GM12878 (cell line): ENCODE data around the gene MED31. TPM values are rescaled to one million over a fixed set of nuclear protein-coding genes. Genes with fewer than 3 reads are reported as not detected.

Experiments used
- ATAC-seq: fragments of 200-7000 bp; cut with Tn5 transposase; 3 replicates; pipeline ENCODE4 v1.9.1; 2020; ENCODE audit warnings: mild to moderate bottlenecking, moderate library complexity
- BruUV-seq: library from RNA; stranded (reverse); fragments of 400-500 nt; replicated peaks from 2 replicates; lab custom pipeline; 2021; lab: Mats Ljungman, UMichigan
- CTCF ChIA-PET: fragments of 300-600 bp; sonication (Branson Sonifier 250); formaldehyde crosslinking; extraction: SDS; loops from one replicate; lab custom pipeline; 2021; ENCODE audit warnings: inconsistent platforms; lab: Yijun Ruan, JAX
- POLR2A ChIA-PET: fragments of 350-600 bp; formaldehyde crosslinking; extraction: SDS; loops from one replicate; lab custom pipeline; 2021; ENCODE audit warnings: inconsistent platforms; lab: Charles Lee
- RAD21 ChIA-PET: fragments of 300-600 bp; sonication (Branson Sonifier 250); formaldehyde crosslinking; loops from one replicate; lab custom pipeline; 2023; ENCODE audit warnings: antibody characterized with exemption; ENCODE audit not compliant: unreplicated experiment; lab: Charles Lee
- SMC1A ChIA-PET: fragments of 300-600 bp; sonication (Branson Sonifier 250); formaldehyde crosslinking; loops from one replicate; lab custom pipeline; 2023; ENCODE audit not compliant: unreplicated experiment, uncharacterized antibody; lab: Charles Lee
- DNase-seq: peaks from one replicate; pipeline ENCODE4 v3.0.0-alpha.2; 2011; ENCODE audit warnings: low read depth, low spot score
- FAIRE-seq: peaks from 3 replicates; lab custom pipeline; 2011; peaks lifted over from hg19 to GRCh38; lab: Jason Lieb, UNC
- H2AFZ ChIP-seq: 2 replicates; pipeline ENCODE4 v1.6.0; 2011; ENCODE audit warnings: low read depth, low read length, control low read depth; ENCODE audit not compliant: control insufficient read depth
- H3K27ac ChIP-seq: 2 replicates; pipeline ENCODE4 v1.5.1; 2011; ENCODE audit warnings: control low read depth; ENCODE audit not compliant: control insufficient read depth, insufficient read depth
- H3K27me3 ChIP-seq, 2 experiments: replicated peaks in 1 of 2; 2 replicates each; pipeline versions ENCODE4 v1.6.0 to v1.6.1; 2011; ENCODE audit warnings: low read length in 1 of 2; ENCODE audit not compliant: control insufficient read depth in 2 of 2, insufficient read depth in 2 of 2
- H3K36me3 ChIP-seq, 2 experiments: 2 replicates each; pipeline ENCODE4 v1.5.1; 2011; ENCODE audit warnings: low read length in 1 of 2; ENCODE audit not compliant: control insufficient read depth in 2 of 2, insufficient read depth in 2 of 2
- H3K4me1 ChIP-seq: 2 replicates; pipeline ENCODE4 v1.6.1; 2011; ENCODE audit warnings: mild to moderate bottlenecking, low read length, moderate library complexity, mixed read lengths; ENCODE audit not compliant: control insufficient read depth, insufficient read depth
- H3K4me2 ChIP-seq: 2 replicates; pipeline ENCODE4 v1.6.0; 2011; ENCODE audit warnings: control low read depth; ENCODE audit not compliant: control insufficient read depth, insufficient read depth
- H3K4me3 ChIP-seq: fragments of 200-600 bp; sonication (generic); 2 replicates; pipeline ENCODE4 v1.5.1; 2016
- H3K79me2 ChIP-seq: 2 replicates; pipeline ENCODE4 v1.6.0; 2011; ENCODE audit warnings: low read length; ENCODE audit not compliant: control insufficient read depth, insufficient read depth
- H3K9ac ChIP-seq: 2 replicates; pipeline ENCODE4 v1.8.0; 2011; ENCODE audit warnings: low read length, control low read depth, mixed read lengths; ENCODE audit not compliant: control insufficient read depth, insufficient read depth
- H3K9me3 ChIP-seq: replicated peaks from 3 replicates; pipeline ENCODE4 v1.5.1; 2011; ENCODE audit warnings: mild to moderate bottlenecking, low read length; ENCODE audit not compliant: control insufficient read depth, insufficient read depth
- H4K20me1 ChIP-seq: 2 replicates; pipeline ENCODE4 v1.6.0; 2011; ENCODE audit not compliant: control insufficient read depth, insufficient read depth
- ASH2L ChIP-seq: fragments of 300-600, 200-600 bp; sonication (generic); IDR thresholded peaks from 2 replicates; pipeline ENCODE4 v1.6.1; 2017; ENCODE audit warnings: low read depth, mild to moderate bottlenecking, borderline replicate concordance
- ATF3 ChIP-seq: IDR thresholded peaks from 2 replicates; pipeline ENCODE4 v1.6.1; 2011; ENCODE audit warnings: low read depth, mild to moderate bottlenecking, low read length, moderate library complexity, borderline replicate concordance; ENCODE audit errors: extremely low read depth
- IRF4 ChIP-seq: IDR thresholded peaks from 2 replicates; pipeline ENCODE4 v1.6.1; 2011; ENCODE audit warnings: low read depth, low read length
- MXI1 ChIP-seq: fragments of 150-350 bp; IDR thresholded peaks from 2 replicates; pipeline ENCODE4 v1.6.1; 2011; ENCODE audit warnings: low read depth, mild to moderate bottlenecking, inconsistent platforms, low read length, improper control_type of control experiment
- NFIC ChIP-seq: IDR thresholded peaks from 2 replicates; pipeline ENCODE4 v1.6.1; 2012; ENCODE audit warnings: low read depth, mild to moderate bottlenecking, inconsistent platforms, low read length, moderate library complexity
- NFYB ChIP-seq: IDR thresholded peaks from 2 replicates; pipeline ENCODE4 v1.6.1; 2011; ENCODE audit warnings: low read depth, mild to moderate bottlenecking, low read length, improper control_type of control experiment, moderate library complexity; ENCODE audit not compliant: insufficient read depth
- RB1 ChIP-seq: fragments of 450-650 bp; formaldehyde crosslinking; IDR thresholded peaks from 2 replicates; pipeline ENCODE4 v1.6.1; 2017; ENCODE audit warnings: mild to moderate bottlenecking, borderline replicate concordance
- SIX5 ChIP-seq: IDR thresholded peaks from 2 replicates; pipeline ENCODE4 v1.6.1; 2011; ENCODE audit warnings: mild to moderate bottlenecking, low read depth, low read length, moderate library complexity; ENCODE audit not compliant: severe bottlenecking
- SREBF1 ChIP-seq: IDR thresholded peaks from 2 replicates; pipeline ENCODE4 v1.6.1; 2012; ENCODE audit warnings: mild to moderate bottlenecking, low read length
- STAT3 ChIP-seq: IDR thresholded peaks from 2 replicates; pipeline ENCODE4 v1.6.1; 2011; ENCODE audit warnings: low read depth, low read length, improper control_type of control experiment
- ZSCAN29 ChIP-seq: fragments of 450-650 bp; IDR thresholded peaks from 2 replicates; pipeline ENCODE4 v1.6.1; 2017; ENCODE audit warnings: mild to moderate bottlenecking, moderate library complexity
- WGBS: methylation state at CpG from one replicate; pipeline ENCODE4 v1.1.6; 2016; ENCODE audit warnings: low lambda C conversion rate; ENCODE audit not compliant: insufficient replicate concordance, insufficient coverage; ENCODE audit errors: missing lambda C conversion rate; 5-methylcytosine and 5-hydroxymethylcytosine counted together
- in situ Hi-C: fragments of 300-500 bp; cut with MboI; formaldehyde crosslinking; loops from 9 replicates; pipeline ENCODE4 v1.14.3; 2018; ENCODE audit warnings: mixed read lengths
- intact Hi-C: fragments of 100-400 bp; cut with micrococcal nuclease; formaldehyde crosslinking; loops from one replicate; pipeline ENCODE4 v1.14.2; 2022; ENCODE audit not compliant: unreplicated experiment
- polyA plus RNA-seq, 11 experiments: library from polyadenylated mRNA; depleted of rRNA in 4 of 11; unstranded in 6 of 11; stranded (reverse) in 5 of 11; fragments of >200 nt; fragmentation: Nextera tagmentation in 4 of 11; fragmentation: Illumina TruSeq in 1 of 11; extraction: Ambion mirVana in 4 of 11; extraction: Trizol in 1 of 11; gene quantifications; 1 replicate in 1 of 11; 2 replicates in 10 of 11; pipeline versions ENCODE4 v1.2.1 to v1.2.3, GENCODE V29; 2011 to 2016; ENCODE audit warnings: inconsistent platforms in 2 of 11, missing spikeins in 2 of 11, low read depth in 1 of 11
- total RNA-seq, 4 experiments: library from RNA; depleted of rRNA in 3 of 4; stranded (reverse); fragments of >200 nt in 3 of 4; fragmentation: Illumina TruSeq in 1 of 4; extraction: Trizol in 1 of 4; gene quantifications; 2 replicates each; pipeline versions ENCODE4 v1.2.1 to v1.2.3, GENCODE V29; 2013 to 2021

The MED31 gene
- total and polyA plus RNA-seq, 10 of the 15 experiments (the other 5 are each of a cell fraction or from before 2014, with no cell fraction given) = 14.4 to 71.1 (median 34.6) TPM

- intact Hi-C loops = no loop called here
- 78% methylated on average over 5 of the region's 5 CpGs for WGBS
- no TSS peak for BruUV-seq
- Histone ChIP-seq H3K27ac (no peak overlapping the region), H3K4me1 (peaks cover 5% of the 10 kb centered on the region; the same call in 1 of the 2 replicates), H3K79me2 (peaks cover 34% of the 10 kb centered on the region), H4K20me1 (no peaks in the 10 kb centered on the region), H3K9me3 (no peaks in the 10 kb centered on the region), H3K27me3 (no peaks in the 10 kb centered on the region), H3K36me3 (peaks cover 0 to 12% of the 10 kb centered on the region in 2 experiments; a peak in 1 of 4 replicates)
- in situ Hi-C loops = no loop called here
- no peak for FAIRE-seq
- no peak for TF ChIP-seq SREBF1
- TF ChIP-seq NFYB = no peak
- no peak for TF ChIP-seq STAT3
- TF ChIP-seq ATF3 = no peak
- TF ChIP-seq ASH2L = no peak
- no peak for TF ChIP-seq RB1
- TF ChIP-seq MXI1 = no peak
- TF ChIP-seq IRF4 = no peak
- no peak for TF ChIP-seq NFIC
- TF ChIP-seq SIX5 = no peak
- TF ChIP-seq ZSCAN29 = no peak
- TF ChIP-seq, all 136 proteins: peak for 0
- H3K9ac ChIP-seq = no peak overlapping the region
- DNase-seq = no peak
- H2AFZ ChIP-seq = no peak overlapping the region
- ChIA-PET SMC1A (no interaction called here), CTCF (no interaction called here), POLR2A (no interaction called here), RAD21 (no interaction called here)
- no peak overlapping the region for H3K4me2 ChIP-seq
- no peak for ATAC-seq
- no peak overlapping the region for H3K4me3 ChIP-seq
Observed at GRCh38 chr17:6643451-6644125, 7.8 kb downstream of the MED31 start.
